ENCODE measurements around the gene DENND1B. TPM values are rescaled to one million over a fixed set of nuclear protein-coding genes. Genes with fewer than 3 reads are reported as not detected.

Gene DENND1B
- total and polyA plus RNA-seq, 9 of the 15 experiments (the other 6 are each of a cell fraction or from before 2014, with no cell fraction given): 2.1 to 12.1 (median 7.5) TPM

- TF ChIP-seq ZNF644 (tag; IDR thresholded peaks at IDR 0.05; ENCODE audit: low read depth): no peak
- no peak for TF ChIP-seq NRF1 (conservative IDR thresholded peaks at IDR 0.05 in 1 of 2, IDR thresholded peaks at IDR 0.05 in 1 of 2)
- TF ChIP-seq DNMT1 (IDR thresholded peaks at IDR 0.05): no peak
- peak; percentile 68; the same call in 1 of the 2 replicates for TF ChIP-seq TEAD4 (IDR thresholded peaks at IDR 0.05; ENCODE audit: low read length)
- no peak for TF ChIP-seq TEAD4 (CRISPR knock-in tag; IDR thresholded peaks at IDR 0.05; ENCODE audit: borderline replicate concordance)
- TF ChIP-seq CBX1 (IDR thresholded peaks at IDR 0.05; ENCODE audit: low read depth): no peak
- TF ChIP-seq ARID1B (IDR thresholded peaks at IDR 0.05): peak; percentile 71
- no peak for TF ChIP-seq PCBP1 (IDR thresholded peaks at IDR 0.05; ENCODE audit: low read depth, low read length, poor library complexity, severe bottlenecking)
- TF ChIP-seq, protein P1, sequence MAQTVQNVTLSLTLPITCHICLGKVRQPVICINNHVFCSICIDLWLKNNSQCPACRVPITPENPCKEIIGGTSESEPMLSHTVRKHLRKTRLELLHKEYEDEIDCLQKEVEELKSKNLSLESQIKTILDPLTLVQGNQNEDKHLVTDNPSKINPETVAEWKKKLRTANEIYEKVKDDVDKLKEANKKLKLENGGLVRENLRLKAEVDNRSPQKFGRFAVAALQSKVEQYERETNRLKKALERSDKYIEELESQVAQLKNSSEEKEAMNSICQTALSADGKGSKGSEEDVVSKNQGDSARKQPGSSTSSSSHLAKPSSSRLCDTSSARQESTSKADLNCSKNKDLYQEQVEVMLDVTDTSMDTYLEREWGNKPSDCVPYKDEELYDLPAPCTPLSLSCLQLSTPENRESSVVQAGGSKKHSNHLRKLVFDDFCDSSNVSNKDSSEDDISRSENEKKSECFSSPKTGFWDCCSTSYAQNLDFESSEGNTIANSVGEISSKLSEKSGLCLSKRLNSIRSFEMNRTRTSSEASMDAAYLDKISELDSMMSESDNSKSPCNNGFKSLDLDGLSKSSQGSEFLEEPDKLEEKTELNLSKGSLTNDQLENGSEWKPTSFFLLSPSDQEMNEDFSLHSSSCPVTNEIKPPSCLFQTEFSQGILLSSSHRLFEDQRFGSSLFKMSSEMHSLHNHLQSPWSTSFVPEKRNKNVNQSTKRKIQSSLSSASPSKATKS (CRISPR knock-in tag; IDR thresholded peaks at IDR 0.05): no peak
- TF ChIP-seq MAFF (IDR thresholded peaks at IDR 0.05; ENCODE audit: low read length): no peak
- no peak; the same call in 1 of the 2 replicates for TF ChIP-seq FOXM1 (IDR thresholded peaks at IDR 0.05; ENCODE audit: low read depth)
- TF ChIP-seq FOXM1 (CRISPR knock-in tag; IDR thresholded peaks at IDR 0.05; ENCODE audit: low read depth): no peak
- no peak for TF ChIP-seq HOXB6 (CRISPR knock-in tag; IDR thresholded peaks at IDR 0.05; ENCODE audit: borderline replicate concordance)
- TF ChIP-seq SAP30 (IDR thresholded peaks at IDR 0.05; ENCODE audit: borderline replicate concordance, insufficient read depth, low read depth, low read length, poor library complexity, severe bottlenecking): no peak
- TF ChIP-seq TRIM28 (IDR thresholded peaks at IDR 0.05): no peak
- no peak for TF ChIP-seq PHB2 (IDR thresholded peaks at IDR 0.05; ENCODE audit: low read depth)
- TF ChIP-seq L3MBTL2 (IDR thresholded peaks at IDR 0.05): 0 out of 2 replicates have a peak, but pooled peaks have one; percentile 11
- TF ChIP-seq, protein P2, sequence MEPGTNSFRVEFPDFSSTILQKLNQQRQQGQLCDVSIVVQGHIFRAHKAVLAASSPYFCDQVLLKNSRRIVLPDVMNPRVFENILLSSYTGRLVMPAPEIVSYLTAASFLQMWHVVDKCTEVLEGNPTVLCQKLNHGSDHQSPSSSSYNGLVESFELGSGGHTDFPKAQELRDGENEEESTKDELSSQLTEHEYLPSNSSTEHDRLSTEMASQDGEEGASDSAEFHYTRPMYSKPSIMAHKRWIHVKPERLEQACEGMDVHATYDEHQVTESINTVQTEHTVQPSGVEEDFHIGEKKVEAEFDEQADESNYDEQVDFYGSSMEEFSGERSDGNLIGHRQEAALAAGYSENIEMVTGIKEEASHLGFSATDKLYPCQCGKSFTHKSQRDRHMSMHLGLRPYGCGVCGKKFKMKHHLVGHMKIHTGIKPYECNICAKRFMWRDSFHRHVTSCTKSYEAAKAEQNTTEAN (CRISPR knock-in tag; IDR thresholded peaks at IDR 0.05): no peak
- no peak for TF ChIP-seq GTF2E2 (tag; IDR thresholded peaks at IDR 0.05)
- no peak for TF ChIP-seq SP1 (CRISPR knock-in tag; IDR thresholded peaks at IDR 0.05)
- no peak for TF ChIP-seq TFAM (CRISPR knock-in tag; conservative IDR thresholded peaks at IDR 0.05)
- TF ChIP-seq, protein P3, sequence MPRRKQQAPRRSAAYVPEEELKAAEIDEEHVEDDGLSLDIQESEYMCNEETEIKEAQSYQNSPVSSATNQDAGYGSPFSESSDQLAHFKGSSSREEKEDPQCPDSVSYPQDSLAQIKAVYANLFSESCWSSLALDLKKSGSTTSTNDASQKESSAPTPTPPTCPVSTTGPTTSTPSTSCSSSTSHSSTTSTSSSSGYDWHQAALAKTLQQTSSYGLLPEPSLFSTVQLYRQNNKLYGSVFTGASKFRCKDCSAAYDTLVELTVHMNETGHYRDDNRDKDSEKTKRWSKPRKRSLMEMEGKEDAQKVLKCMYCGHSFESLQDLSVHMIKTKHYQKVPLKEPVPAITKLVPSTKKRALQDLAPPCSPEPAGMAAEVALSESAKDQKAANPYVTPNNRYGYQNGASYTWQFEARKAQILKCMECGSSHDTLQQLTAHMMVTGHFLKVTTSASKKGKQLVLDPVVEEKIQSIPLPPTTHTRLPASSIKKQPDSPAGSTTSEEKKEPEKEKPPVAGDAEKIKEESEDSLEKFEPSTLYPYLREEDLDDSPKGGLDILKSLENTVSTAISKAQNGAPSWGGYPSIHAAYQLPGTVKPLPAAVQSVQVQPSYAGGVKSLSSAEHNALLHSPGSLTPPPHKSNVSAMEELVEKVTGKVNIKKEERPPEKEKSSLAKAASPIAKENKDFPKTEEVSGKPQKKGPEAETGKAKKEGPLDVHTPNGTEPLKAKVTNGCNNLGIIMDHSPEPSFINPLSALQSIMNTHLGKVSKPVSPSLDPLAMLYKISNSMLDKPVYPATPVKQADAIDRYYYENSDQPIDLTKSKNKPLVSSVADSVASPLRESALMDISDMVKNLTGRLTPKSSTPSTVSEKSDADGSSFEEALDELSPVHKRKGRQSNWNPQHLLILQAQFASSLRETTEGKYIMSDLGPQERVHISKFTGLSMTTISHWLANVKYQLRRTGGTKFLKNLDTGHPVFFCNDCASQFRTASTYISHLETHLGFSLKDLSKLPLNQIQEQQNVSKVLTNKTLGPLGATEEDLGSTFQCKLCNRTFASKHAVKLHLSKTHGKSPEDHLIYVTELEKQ (CRISPR knock-in tag; IDR thresholded peaks at IDR 0.05): no peak
- TF ChIP-seq GATA2 (CRISPR knock-in tag; IDR thresholded peaks at IDR 0.05): peak; percentile 71
- peak; percentile 71; the same call in 1 of the 2 replicates for TF ChIP-seq DPF2 (IDR thresholded peaks at IDR 0.05)
Measured at GRCh38 chr1:197781968-197782721, 6.9 kb upstream of the DENND1B start (continued).
